Transverse colon (tissue), 3 donors: ENCODE measurements around the gene LYRM2.

ENCODE experiments used
- POLR2A ChIP-seq: fragments of 450-650 bp; IDR thresholded peaks from one replicate; pipeline ENCODE4 v1.6.1; 2016; ENCODE audit warnings: antibody characterized with exemption, mild to moderate bottlenecking, moderate library complexity
- TF ChIP-seq, protein P1 (sequence below), 5 experiments: fragments of 200-600 bp in 3 of 5; fragments of 450-650 bp in 2 of 5; sonication (generic) in 3 of 5; IDR thresholded peaks; 1 replicate in 2 of 5; 2 replicates in 3 of 5; pipeline ENCODE4 v1.5.1; 2016 to 2017; ENCODE audit warnings: antibody characterized with exemption in 5 of 5, inconsistent platforms in 3 of 5, mild to moderate bottlenecking in 2 of 5, moderate library complexity in 1 of 5

DNA sequence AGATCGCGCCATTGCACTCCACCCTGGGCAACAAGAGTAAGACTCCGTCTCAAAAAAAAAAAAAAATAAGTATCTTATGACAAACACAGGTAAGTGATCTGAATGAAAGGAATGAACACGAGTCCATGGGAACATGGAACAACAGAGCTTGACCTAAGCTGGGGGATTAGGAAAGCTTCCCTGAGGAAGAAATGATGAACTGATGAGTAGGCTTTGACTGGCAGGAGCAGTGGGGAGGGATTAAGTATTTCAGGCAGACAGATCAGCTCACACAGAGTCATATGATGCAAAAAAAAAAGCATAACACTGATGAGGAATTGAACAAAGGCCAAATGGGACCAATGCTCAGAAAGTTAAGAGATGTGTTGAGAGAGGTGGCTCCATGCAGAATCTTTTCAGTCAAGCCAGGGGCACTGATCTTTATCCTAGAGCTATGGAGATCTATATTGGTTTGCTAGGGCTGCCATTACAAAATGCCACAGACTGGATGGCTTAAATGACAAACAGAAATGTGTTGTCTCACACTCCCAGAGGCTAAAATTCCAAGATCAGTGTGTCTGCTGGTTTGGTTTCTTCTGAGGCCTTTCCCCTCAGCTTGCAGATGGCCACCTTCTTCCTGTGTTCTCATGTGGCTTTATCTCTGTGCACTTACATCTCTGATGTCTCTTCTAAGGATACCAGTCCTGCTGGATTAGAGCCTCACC lies 120.0 kb downstream of the LYRM2 start:
- TF ChIP-seq, protein P1, sequence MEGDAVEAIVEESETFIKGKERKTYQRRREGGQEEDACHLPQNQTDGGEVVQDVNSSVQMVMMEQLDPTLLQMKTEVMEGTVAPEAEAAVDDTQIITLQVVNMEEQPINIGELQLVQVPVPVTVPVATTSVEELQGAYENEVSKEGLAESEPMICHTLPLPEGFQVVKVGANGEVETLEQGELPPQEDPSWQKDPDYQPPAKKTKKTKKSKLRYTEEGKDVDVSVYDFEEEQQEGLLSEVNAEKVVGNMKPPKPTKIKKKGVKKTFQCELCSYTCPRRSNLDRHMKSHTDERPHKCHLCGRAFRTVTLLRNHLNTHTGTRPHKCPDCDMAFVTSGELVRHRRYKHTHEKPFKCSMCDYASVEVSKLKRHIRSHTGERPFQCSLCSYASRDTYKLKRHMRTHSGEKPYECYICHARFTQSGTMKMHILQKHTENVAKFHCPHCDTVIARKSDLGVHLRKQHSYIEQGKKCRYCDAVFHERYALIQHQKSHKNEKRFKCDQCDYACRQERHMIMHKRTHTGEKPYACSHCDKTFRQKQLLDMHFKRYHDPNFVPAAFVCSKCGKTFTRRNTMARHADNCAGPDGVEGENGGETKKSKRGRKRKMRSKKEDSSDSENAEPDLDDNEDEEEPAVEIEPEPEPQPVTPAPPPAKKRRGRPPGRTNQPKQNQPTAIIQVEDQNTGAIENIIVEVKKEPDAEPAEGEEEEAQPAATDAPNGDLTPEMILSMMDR (IDR thresholded peaks at IDR 0.05): no peak
- TF ChIP-seq POLR2A: no peak
